NCI-H2107 treated with DMSO at 0.1 percent for 48 hours (cell line): ENCODE measurements around the gene HILPDA.
"Not testable (repeated sequence)": the region's sequence is repeated elsewhere in the genome, so short reads cannot be mapped to it uniquely, and the experiment has no call there.

Experiments used
- DNase-seq: peaks from one replicate; lab custom pipeline; 2025; ENCODE audit not compliant: unreplicated experiment; lab: John Stamatoyannopoulos, UW

Gene HILPDA

GRCh38 chr7:128431221-128431620, 24.5 kb upstream of the HILPDA start:
- no peak for DNase-seq

- no peak for DNase-seq
These were observed 23.9 kb upstream of the HILPDA start for GRCh38 chr7:128431754-128432153.

- no peak for DNase-seq
These were observed 21.0 kb upstream of the HILPDA start for GRCh38 chr7:128434413-128435326.

GRCh38 chr7:128435327-128435686, 20.4 kb upstream of the HILPDA start:
- no peak for DNase-seq

- no peak for DNase-seq
These were observed 18.0 kb upstream of the HILPDA start for GRCh38 chr7:128437426-128438332.

GRCh38 chr7:128442356-128442755, 13.3 kb upstream of the HILPDA start:
- DNase-seq: no peak

- DNase-seq: peak; percentile 70
These were observed 11.7 kb upstream of the HILPDA start for GRCh38 chr7:128443831-128444600.

- DNase-seq: no peak
These were observed 9.4 kb upstream of the HILPDA start for GRCh38 chr7:128446306-128446705.

- DNase-seq: no peak
These were observed 7.6 kb upstream of the HILPDA start for GRCh38 chr7:128447941-128448564.

- DNase-seq: no peak
These were observed 6.9 kb upstream of the HILPDA start for GRCh38 chr7:128448751-128449302.

GRCh38 chr7:128450409-128450808, 5.3 kb upstream of the HILPDA start:
- no peak for DNase-seq

- DNase-seq: no peak
These were observed 4.8 kb upstream of the HILPDA start for GRCh38 chr7:128450913-128451312.

GRCh38 chr7:128452552-128452951, 3.1 kb upstream of the HILPDA start:
- no peak for DNase-seq

- no peak for DNase-seq
These were observed 1.6 kb upstream of the HILPDA start for GRCh38 chr7:128453836-128454804.

GRCh38 chr7:128454808-128455542, 703 bp upstream of the HILPDA start:
- no peak for DNase-seq

- DNase-seq: peak; percentile 25
These were observed 612 bp downstream of the HILPDA start for GRCh38 chr7:128456255-128456725.

- DNase-seq: not testable (repeated sequence)
These were observed 1.7 kb downstream of the HILPDA start for GRCh38 chr7:128457385-128457784.

- no peak for DNase-seq
These were observed 3.3 kb downstream of the HILPDA start for GRCh38 chr7:128458956-128459355.
